Head of caudate nucleus (tissue), 42 donors: ENCODE data around the gene ASB4.

Experiments
- DNase-seq, 42 donors: peaks; one replicate each; pipeline versions ENCODE4 v3.0.0 to v3.0.0-alpha.2; 2020 to 2021; ENCODE audit warnings: mixed read lengths in 7 of 42
- intact Hi-C: fragments of 100-400 bp; cut with DNase I; formaldehyde crosslinking; loops from one replicate; pipeline ENCODE4 v1.15.0; 2022

ASB4 gene

GRCh38 chr7:95583834-95584621, 98.3 kb downstream of the ASB4 start:
- intact Hi-C loops, result no loop called here
- DNase-seq, result no peak

- intact Hi-C loops, result no loop called here
- DNase-seq, result no peak
These were observed 99.2 kb downstream of the ASB4 start for GRCh38 chr7:95584769-95585425.

- no peak for DNase-seq
- intact Hi-C loops, result no loop called here
These were observed 99.7 kb downstream of the ASB4 start for GRCh38 chr7:95585426-95585789.

- DNase-seq, result no peak
- intact Hi-C loops, result no loop called here
These were observed 101.2 kb downstream of the ASB4 start for GRCh38 chr7:95586951-95587301.

GRCh38 chr7:95589031-95589430, 103.3 kb downstream of the ASB4 start:
- DNase-seq, result no peak
- intact Hi-C loops, result no loop called here

- no peak for DNase-seq
- intact Hi-C loops, result no loop called here
These were observed 104.0 kb downstream of the ASB4 start for GRCh38 chr7:95589766-95590165.
